GM21528 (cell line): ENCODE measurements around the gene SRCIN1.

Experiments
- ATAC-seq: cut with Tn5 transposase; IDR thresholded peaks from one replicate; pipeline ENCODE4 v1.9.1; 2021; ENCODE audit warnings: mild to moderate bottlenecking, moderate library complexity; ENCODE audit not compliant: unreplicated experiment, low FRiP score

SRCIN1 gene

DNA sequence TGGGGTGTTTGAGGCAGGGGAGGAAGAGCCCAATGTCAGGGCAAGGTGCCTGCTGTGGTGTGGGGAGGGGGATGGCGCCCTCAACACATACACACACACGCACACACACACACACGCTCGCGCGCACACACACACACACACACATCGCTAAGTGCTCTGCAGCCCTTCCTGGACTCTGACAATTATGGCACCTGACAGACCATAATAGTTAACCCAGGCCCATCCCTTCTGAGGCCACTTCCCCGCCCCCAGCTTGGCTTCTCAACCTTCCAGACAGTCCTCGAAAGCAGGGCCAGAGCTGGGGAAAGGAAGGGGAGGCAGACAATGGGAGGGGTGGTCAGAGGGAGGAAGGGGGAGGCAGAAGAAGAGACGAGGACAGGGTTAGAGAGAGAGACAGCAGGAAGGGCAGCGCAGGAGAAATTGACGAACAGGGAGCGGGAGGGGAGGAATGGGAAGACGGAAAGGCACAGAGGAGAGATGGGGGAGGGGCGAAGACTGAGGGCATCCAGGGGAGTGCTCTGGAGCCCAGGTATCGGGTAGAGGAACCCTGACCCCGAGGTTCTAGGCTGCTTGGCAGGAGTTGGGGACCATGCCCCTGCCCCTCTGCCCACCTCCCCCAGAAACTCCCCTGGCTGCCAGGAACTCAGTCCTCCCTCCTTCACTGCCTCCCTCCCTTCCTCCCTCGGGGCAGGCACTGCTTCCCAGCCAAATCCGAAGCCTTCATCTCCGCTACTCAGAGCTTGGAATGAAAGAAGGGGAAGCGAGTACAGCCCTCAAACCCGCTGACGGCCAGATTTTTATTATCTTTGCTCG, 4.0 kb downstream of the SRCIN1 start:
- ATAC-seq, result no peak

DNA sequence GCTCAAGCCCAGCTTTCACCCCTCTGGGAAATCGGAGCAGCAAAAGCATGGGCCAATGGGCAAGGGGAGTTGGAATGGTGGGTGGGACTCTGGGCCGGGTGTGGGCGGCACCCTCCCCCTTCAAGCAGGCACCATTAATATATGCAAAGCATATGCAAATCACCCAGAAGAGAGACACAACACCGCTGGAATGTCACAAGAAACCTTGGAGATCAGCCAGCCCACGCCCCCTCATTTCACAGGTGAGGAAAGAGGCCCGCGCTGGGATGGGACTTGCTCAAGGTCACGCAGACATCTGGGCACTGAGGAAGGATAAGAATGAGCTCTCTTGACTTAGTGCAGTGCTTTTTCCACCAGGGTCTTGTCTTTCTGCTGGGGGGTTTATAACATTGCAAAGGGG, 4.8 kb downstream of the SRCIN1 start:
- no peak for ATAC-seq

GRCh38 chr17:38600416-38600815, 5.3 kb downstream of the SRCIN1 start:
- no peak for ATAC-seq

- ATAC-seq, result no peak
These were observed 6.3 kb downstream of the SRCIN1 start for GRCh38 chr17:38599398-38599856.

GRCh38 chr17:38598995-38599394, 6.8 kb downstream of the SRCIN1 start:
- no peak for ATAC-seq

- no peak for ATAC-seq
These were observed 7.2 kb downstream of the SRCIN1 start for GRCh38 chr17:38598536-38598935.

DNA sequence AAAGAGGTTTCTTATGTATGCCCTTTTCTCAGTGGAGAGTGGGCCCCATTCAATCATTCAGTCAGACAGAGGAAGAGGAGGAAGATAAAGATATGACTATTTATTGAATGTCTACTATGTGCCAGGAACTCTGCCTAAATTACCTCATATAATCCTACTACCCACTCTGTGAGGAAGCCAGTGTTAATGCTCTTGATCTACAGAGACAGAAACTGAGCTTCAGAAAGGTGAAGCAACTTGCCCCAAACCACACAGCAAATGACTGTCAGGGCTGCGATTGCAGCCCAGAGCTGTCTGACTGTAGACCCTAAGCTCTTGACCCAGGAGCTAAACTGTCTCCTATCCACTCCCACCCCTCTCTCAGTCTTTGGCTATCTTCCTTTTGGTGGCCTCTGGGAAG, 8.4 kb downstream of the SRCIN1 start:
- ATAC-seq, result no peak

- no peak for ATAC-seq
These were observed 9.1 kb downstream of the SRCIN1 start for GRCh38 chr17:38596651-38597050.

GRCh38 chr17:38595892-38596291, 9.9 kb downstream of the SRCIN1 start:
- no peak for ATAC-seq

DNA sequence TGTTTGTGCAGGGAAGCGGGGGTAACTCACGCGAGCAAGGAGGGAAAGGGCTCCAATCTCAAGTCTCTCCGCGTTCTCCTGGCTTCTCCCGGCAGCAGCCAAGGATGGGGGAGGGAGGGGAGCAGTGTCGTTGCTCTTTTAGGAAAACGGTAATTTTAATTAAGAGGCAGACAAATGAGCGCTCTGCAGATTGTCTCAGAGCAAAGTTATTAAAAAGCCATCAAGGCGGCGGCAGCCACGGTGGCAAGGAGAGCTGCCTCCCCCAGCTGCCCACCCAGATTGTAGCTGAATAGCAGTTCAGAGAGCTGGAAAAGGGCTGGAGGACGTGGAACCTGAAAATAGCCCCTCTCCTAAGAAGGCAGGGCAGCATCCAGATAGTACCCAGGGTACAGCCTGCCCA, 11.6 kb downstream of the SRCIN1 start:
- no peak for ATAC-seq

- no peak for ATAC-seq
These were observed 13.3 kb downstream of the SRCIN1 start for GRCh38 chr17:38592487-38592886.

GRCh38 chr17:38591759-38592241, 14.0 kb downstream of the SRCIN1 start:
- ATAC-seq, result no peak

DNA sequence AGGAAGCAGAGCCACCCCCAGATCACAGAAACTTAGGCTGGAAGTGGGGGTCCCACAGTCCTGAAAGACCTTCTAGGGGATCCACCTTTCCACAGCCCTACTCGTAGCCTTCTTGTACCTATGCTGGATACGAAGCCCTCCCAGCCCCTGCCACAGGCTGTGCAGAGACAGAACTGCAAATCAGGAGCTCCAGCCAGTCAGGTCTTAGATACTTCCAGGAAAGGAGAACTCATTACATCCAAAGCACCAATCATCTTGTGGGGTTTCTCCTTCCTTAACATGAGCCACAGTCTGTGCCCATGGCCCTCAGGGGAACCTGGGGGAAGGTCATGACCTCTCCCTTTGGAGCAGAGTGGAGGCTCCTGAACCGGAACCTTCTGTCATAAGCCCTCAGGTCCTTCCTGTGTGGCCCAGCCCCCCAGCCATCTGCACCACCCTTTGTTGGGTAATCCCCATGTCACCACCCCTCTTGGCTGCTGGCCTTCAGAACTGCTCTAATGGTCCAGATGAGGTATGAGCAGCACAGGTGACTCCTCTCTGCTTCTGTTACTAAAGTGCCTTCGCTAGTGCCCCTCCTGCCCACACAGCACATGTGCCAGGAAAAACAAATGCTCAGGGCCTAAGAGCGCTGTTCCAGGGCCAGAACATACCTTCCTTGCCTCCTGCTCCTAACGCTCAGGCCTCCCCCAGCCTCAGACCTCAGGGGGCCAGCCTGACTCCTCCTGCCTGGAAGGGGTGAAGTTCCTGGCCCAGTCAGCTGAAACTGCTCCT, 14.6 kb downstream of the SRCIN1 start:
- no peak for ATAC-seq

DNA sequence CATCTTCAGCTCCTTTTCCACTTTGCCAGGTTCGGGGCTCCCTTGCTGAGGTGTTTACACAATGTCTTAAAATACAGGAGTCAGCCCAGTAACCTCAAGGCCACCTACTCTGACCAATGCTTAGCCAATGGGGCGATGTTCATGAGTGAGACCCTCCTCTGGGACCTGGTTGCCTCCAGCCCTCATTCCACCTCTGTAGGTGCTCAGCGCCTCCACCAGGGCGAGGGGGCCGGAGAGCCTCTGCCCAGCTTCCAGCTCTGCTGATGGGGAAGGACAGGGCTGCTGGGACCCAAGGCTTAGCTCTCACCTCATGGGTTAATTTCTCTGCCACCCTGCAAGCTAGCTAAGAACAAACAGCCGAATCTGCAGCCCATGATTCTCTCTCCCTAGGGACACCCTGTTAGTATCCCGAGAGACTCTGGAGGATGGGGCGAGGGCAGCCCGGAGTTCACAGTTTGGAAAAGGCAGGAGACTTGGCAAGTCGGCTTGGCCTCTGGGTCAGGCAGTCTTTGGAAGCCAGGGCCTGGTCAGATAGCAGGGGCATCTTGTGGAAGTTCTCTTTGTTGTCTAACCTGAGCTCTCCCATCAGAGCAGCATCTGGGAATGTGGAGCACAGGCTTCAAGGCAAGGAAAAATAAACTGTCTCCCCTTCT, 16.2 kb downstream of the SRCIN1 start:
- ATAC-seq, result no peak

DNA sequence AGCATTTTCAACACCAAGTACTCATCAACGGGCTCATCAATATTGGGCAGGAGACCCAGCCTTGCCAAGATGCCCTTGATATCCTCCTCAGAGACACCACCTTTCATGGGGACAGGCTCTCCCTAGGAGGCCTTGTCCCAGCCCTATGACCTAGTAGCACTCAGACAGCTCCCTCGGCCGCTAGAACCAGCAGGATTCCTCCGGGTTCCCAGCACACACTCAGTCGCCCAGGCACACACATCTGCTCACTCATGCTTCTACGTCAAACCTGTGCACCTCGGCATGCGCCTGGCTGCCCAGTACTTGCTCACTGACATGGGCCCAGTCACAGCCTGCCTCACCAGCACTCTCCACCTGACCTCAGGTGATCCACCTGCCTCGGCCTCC, 17.0 kb downstream of the SRCIN1 start:
- no peak for ATAC-seq

GRCh38 chr17:38587947-38588787, 17.6 kb downstream of the SRCIN1 start:
- no peak for ATAC-seq

GRCh38 chr17:38587203-38587602, 18.5 kb downstream of the SRCIN1 start:
- ATAC-seq, result no peak

GRCh38 chr17:38586788-38587187, 19.0 kb downstream of the SRCIN1 start:
- no peak for ATAC-seq

- ATAC-seq, result no peak
These were observed 19.7 kb downstream of the SRCIN1 start for GRCh38 chr17:38585918-38586529.
